ENCODE results near the gene MAP2K6.

The MAP2K6 gene

GRCh38 chr17:69539781-69540319, 125.4 kb downstream of the MAP2K6 start:
- DNase-seq: no peak

GRCh38 chr17:69540356-69540755, 125.9 kb downstream of the MAP2K6 start:
- DNase-seq: no peak

- DNase-seq: no peak
These were observed 132.7 kb downstream of the MAP2K6 start for GRCh38 chr17:69547230-69547629.

DNA sequence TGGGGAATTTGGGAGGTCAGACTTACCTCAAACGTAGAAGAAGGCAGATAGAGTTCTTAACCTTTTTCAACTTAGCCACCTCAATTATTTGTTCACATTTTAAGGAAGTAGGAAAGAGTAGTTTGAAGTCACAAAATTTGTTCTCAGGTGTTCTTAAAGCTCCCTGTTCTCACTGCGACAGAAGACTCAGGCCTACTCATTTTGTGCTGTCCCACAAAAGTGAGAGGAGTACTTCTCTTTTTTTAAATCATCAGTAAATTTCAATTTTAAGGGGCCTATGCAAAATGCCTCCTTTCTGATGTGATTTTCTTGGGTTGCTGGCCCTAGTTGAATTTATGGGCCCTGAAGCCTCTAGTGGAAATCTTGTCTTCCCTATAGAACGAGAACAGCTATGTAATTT, 133.4 kb downstream of the MAP2K6 start:
- no peak for DNase-seq

- no peak for DNase-seq
These were observed 136.9 kb downstream of the MAP2K6 start for GRCh38 chr17:69551212-69552010.

DNA sequence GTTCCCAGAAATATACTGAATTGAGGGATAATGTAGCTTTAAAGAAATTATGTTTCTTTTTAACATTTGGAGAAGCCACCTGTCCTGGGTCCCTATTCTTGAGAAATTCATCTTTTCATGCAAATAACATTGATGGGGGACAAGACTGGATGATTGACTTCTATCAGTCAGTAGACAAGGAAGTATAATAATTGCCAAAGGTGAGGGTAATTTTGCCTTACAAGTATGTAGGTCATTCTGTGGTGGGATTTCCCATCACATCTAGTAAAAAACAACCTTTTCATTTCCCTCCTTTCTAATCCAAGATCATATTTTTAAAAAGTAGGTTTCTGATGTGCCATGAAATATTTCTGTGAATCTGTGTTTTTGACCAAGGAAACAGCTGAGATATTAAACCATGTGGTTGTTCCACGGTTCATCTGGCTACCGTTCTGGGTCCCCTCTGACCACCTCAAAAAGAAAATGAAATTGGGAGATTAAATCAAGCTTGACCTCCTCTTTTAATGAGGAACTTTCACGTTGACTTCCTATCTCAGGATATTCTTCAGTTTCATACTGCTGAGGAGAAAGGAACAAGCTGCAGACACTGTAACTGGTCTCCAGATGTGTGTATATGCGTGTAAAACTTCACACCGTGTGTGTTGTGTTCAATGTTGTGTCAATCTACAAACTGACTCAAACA, 138.6 kb downstream of the MAP2K6 start:
- DNase-seq: no peak

GRCh38 chr17:69555056-69555455, 140.6 kb downstream of the MAP2K6 start:
- DNase-seq: no peak

- DNase-seq: no peak
These were observed 142.8 kb downstream of the MAP2K6 start for GRCh38 chr17:69557339-69557738.

DNA sequence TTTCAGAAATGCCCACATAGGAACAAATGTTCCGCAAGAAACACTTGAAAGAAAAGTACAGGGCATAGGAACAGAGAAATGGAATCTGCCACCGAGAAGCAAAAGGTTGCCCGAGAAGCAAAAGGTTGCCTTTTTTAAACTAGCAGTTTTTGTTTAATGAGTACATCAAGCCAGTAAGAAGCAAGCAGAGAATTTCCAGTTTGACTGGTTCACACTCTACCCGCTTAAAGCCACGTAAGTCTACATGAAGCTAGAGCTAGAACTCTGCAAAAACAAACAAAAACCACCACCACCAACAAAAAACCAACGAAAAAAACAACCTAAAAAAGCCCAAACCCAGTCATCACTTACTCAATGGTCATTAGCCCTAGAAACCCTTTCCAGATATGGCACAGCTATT, 144.3 kb downstream of the MAP2K6 start:
- DNase-seq: no peak

- DNase-seq: no peak
These were observed 146.5 kb downstream of the MAP2K6 start for GRCh38 chr17:69560987-69561441.

- no peak for DNase-seq
These were observed 147.0 kb downstream of the MAP2K6 start for GRCh38 chr17:69561462-69561861.

DNA sequence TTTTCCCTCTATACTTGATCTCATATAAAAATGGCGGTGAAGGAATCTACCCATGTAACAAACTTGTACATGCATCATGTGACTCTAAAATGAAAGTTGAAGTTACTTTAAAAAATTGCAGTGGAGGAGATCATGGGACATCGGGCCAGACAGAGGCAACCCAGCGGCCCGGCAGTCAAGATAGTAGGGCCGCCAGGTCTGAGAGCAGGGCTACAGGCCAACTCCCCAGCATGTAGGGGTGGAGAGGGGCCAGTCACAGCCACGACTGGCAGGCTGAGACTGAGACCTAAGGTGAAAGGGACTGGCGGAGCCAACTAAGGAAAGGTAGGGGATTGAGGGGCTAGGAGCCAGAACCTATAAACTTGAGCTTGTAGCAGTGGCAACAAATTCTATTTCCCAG, 150.9 kb downstream of the MAP2K6 start:
- DNase-seq: no peak

GRCh38 chr17:69567130-69567529, 152.6 kb downstream of the MAP2K6 start:
- DNase-seq: no peak

DNA sequence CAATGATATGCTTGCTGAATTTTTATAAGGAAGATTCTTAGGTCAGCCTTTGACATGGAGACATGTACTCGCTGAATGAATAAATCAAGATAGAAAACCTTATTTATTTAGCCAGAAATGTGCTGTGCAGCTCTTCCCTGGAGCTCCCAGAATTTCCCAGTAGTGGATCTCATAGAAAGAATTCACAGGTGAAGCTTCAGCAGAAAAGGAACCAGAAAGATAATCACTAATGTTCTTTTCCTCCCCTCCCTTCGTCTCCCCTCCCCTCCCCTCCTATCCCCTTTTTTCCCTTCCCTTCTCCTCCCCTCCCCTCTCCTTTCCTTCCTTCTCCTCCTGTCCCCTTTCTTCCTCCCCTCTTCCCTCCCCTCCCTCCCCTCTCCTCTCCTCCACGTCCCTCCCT, 158.2 kb downstream of the MAP2K6 start:
- no peak for DNase-seq

- no peak for DNase-seq
These were observed 158.9 kb downstream of the MAP2K6 start for GRCh38 chr17:69573396-69573795.

DNA sequence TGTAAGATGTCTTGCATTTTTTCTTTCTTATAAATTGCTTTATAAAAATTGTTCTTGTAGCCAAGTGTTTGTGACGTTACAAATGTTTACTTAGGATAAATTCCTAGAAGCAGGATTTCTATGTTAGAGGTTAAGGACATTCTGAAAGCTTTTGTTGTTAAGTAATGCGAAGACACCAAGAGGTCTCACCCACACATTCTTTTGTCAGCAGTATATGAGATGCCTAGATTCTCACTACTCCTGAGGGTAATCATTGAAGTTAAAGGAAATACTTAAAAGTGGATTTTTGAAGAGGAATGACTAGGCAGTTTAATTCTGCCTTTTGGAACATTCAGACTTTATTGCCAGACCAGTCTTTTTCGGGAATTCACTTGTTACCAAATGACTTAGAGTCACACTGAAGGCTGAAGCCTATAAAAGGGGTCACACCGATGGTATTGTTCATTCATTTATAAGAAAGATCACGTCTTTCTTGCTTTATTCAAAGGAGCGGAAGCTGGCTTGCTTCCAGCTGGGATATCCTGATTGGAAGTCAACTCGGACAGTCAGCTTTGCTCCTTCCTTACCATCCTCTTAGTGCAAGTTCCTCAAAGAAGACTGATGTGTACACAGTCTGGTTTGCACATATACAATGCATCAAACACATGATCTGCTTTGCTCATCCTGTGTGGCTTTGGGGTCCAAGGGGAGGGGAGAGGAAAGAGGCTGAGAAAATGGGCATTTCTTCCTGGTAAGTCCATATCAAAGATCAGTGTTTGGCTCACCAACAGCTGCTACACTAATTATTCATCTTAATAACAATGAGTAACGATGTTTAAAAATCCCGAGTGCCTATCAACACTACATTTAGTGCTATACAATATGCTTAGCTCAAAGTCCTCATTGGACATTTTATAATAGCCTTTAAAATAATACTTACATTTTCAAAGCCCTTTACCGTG, 160.0 kb downstream of the MAP2K6 start:
- DNase-seq: no peak

DNA sequence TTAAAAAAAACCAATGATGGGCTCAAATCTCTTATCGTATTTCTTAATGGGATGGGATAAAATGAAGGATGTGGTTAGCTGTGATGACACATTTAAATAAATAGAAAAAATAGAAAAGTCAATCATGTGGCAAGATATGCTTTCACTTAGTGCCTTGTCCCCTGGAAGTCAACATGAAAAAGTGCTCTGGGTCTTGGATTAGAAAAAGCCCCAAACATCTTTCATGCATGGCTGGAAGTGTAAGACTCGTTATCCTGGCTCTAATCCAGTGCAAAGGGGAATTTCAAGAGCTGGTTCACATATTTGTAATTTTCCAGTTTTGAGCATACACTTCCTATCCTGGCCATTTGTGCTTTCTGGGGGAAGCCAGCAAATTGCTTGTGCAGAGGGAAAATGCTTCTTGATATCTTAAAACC, 160.9 kb downstream of the MAP2K6 start:
- no peak for DNase-seq

DNA sequence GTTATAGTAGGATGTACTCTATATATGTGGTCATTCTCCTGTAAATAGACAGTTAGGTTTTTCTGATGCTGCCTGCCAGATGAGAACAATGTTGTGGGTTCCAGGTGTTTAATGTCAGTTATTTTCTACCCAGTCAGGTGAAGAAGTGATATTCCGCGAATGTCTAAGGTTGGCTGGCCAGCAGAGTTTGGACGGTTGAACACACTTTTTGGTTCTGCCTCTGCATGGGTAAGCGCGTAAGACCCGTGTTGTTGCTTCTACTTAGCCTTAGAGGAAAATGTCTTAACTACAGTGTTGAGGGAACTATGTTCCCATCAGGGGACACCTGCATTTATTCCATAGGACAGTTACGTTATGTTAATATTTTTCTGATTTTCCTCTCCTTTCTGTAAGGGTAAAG, 162.6 kb downstream of the MAP2K6 start:
- no peak for DNase-seq

- no peak for DNase-seq
These were observed 164.0 kb downstream of the MAP2K6 start for GRCh38 chr17:69578385-69578936.

- DNase-seq: no peak
These were observed 165.6 kb downstream of the MAP2K6 start for GRCh38 chr17:69579961-69580677.

- peak; percentile 4 for DNase-seq
These were observed 166.8 kb downstream of the MAP2K6 start for GRCh38 chr17:69581061-69581961.
